ENCODE data around the gene ZNF341.

ZNF341 gene

GRCh38 chr20:33702861-33703260, 28.9 kb upstream of the ZNF341 start:
- no peak for DNase-seq (ENCODE audit: low spot score)

DNA sequence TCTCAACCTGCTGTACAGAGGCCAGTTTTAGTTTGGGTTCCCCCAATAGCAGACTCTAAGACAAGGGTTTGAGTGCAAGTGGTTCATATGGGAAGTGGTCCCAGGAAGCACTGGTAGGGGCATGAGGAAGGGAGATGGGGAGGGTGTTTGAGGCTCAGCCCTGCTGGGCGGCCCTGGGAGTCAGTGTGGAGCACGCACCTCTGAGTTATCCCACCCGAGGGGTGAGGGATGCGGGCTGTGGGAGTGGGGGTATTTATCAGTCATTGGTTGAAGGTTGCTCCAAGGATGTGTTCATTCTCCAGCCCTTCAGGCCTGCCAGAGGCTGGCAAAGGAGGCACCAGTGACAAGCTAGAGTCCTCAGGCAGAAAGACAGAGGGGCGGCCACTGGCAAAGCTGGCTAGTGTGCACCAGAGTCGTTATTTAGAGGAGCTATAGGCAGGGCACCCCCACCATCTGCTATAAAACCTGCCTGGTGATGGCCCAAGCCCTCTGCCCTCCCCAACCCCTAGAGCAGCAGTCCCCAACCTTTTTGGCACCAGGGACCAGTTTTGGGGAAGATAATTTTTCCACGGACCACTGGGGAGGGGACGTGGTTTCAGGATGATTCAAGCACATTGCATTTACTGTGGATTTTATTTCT, 28.2 kb upstream of the ZNF341 start:
- DNase-seq (ENCODE audit: low spot score): no peak

GRCh38 chr20:33704197-33704924, 27.4 kb upstream of the ZNF341 start:
- DNase-seq (ENCODE audit: low spot score): no peak

DNA sequence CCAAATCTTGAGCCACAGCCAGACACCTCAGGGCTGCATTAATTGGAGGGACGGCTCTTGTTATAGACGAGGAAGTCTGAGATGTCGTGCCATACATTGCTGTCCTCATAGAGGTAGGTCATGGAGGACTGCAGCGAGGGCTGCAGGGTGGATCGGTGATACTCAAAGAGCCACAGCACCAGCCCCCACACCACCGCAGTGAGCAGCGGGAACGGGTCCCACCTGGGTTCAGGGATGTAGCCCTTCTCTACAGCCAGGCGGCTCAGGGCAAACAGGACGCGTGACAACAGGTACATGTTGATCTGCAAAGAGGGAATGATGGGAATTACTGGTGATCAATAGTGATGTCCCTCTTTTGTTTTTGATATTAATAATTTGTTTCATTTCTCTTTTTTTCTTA, 24.1 kb upstream of the ZNF341 start:
- DNase-seq (ENCODE audit: low spot score): no peak

DNA sequence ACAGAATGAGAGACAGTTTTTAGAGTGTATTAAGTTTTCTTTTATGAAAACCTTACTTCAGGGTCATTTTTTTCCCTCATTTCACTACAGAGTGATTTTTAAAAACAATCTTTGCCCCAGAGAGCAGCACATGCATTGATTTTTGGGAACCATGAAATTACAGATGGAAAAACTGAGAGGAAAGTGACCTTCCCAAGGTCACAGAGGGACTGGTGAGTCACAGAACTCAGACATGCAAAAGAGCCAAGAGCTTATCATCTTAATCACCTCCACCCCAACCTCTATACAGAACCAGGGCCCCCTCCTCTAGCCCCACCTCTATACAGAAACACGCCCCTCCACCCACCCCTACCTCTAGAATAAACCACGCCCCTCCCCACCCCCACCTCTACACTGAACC, 22.4 kb upstream of the ZNF341 start:
- DNase-seq (ENCODE audit: low spot score): no peak

DNA sequence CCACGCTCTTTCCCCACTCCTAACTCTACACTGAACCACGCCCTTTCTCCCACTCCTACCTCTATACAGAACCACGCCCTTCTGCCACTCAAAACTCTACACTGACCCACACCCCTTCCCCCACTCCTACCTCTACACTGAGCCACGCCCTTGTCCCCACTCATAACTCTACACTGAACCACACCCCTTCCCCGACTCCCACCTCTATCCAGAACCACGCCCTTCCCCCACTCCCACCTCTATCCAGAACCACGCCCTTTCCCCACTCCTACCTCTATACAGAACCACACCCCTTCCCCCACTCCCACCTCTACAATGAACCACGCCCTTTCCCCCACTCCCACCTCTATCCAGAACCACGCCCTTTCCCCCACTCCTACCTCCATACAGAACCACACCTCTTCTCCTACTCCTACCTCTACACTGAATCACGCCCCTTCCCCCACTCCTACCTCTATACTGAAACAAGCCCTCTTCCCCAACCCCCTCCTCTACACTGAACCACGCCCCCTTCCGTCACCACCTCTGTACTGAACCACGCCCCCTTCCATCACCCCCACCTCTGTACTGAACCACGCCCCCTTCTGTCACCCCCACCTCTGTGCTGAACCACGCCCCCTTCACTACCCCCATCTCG, 21.8 kb upstream of the ZNF341 start:
- DNase-seq (ENCODE audit: low spot score): peak; percentile 65

- DNase-seq (ENCODE audit: low spot score): no peak
These were observed 20.9 kb upstream of the ZNF341 start for GRCh38 chr20:33710681-33711445.

DNA sequence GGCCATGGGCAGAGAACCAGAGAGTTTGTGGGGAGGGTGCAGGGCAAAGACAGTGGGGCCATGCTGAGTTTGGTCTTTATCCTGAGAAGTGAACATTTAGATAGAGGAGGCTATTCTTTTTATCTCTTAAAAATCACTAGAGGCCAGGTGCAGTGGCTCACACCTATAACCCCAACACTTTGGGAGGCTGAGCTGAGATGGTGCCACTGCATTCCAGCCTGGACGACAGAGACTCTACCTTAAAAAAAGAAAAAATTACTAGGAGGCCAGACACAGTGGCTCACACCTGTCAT, 20.4 kb upstream of the ZNF341 start:
- DNase-seq (ENCODE audit: low spot score): no peak

GRCh38 chr20:33713865-33714367, 17.9 kb upstream of the ZNF341 start:
- no peak for DNase-seq (ENCODE audit: low spot score)

DNA sequence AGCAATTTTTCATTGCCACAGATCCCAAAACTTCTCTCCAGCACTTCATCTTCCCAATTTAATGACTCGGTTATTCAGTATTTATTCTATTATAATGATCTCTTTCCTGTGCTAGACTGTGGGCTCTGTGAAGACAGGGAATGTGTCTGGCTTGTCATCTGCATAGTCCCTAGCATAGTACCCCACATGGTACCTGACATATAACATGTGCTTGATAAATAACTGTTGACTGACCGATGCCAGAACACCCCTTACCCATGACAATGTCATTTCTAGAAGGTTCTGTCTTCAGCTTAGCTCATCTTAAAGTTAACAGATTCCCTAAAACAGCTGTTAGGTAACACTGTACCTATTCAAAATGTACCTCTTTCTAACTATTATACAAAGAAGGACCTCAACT, 15.3 kb upstream of the ZNF341 start:
- no peak for DNase-seq (ENCODE audit: low spot score)

- DNase-seq (ENCODE audit: low spot score): no peak
These were observed 12.4 kb upstream of the ZNF341 start for GRCh38 chr20:33719277-33719988.

DNA sequence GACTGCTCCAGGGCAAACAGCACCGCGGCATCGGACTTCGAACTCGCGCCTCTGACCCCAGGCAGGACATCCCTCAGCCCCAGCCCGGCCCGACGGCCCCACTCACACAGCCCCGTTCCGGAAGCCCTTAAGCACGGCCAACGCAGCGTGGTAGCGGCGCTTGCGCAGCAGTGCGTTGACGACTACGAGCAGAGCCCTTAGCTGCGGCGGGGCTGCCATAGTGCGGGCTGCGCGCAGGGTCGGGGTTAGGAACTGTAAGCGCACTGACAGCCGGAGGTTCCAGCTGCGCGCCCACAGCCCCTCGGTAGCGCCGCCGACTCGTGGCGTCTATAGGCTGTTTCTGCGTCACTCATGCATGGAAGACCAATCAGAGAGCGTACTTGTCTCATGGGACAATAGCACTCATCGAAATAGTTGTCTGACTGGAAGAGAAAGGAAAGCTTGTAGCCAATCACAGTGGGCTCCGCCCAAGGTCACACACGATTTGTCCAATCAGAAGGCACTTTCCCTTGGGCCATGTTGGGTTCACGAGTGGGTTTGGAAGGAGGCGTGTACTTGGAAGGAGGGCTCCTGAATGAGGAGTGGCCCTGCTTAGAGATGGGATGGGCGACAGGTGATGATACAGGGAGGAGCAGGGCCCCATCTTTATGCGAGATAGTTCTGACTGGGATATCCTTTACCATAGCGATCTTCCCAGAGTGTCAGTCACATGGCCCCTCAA, 11.6 kb upstream of the ZNF341 start, which contains the start of gene PXMP4:
TSS of gene PXMP4 (minus strand) at position 322 of the 721 bp plus-strand sequence. CDS start at position 219, 103 bp downstream.
- DNase-seq (ENCODE audit: low spot score): peak; percentile 89

DNA sequence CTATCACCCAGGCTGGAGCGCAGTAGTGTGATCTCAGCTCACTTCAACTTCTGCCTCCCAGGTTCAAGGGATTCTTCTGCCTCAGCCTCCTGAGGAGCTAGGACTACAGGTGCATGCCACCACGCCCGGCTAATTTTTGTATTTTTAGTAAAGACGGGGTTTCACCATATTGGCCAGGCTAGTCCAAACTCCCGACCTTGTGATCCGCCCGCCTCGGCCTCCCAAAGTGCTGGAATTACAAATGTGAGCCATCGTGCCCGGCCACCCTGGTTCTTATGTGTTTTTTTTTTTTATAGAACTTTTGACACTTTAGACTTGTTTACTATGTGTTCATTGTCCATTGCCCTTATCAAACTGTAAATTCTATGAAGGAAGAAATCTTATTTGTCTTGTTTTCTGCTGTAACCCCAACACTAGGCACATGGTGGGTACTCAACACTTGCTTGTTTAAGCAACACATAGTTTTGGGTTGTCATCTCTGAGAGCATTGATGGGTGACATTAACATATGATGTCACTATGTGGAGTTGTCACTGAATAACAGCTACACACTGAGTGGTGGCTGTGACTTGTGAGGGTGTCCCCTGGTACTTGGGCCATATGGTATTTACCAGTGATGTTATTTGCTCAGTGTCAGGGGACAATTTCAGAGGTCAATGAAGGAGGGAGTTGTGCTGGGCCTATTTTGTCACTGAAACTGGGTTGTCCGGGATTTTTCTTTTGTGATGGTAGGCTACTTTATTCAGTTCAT, 10.2 kb upstream of the ZNF341 start:
- DNase-seq (ENCODE audit: low spot score): no peak

GRCh38 chr20:33724439-33725094, 7.2 kb upstream of the ZNF341 start:
- DNase-seq (ENCODE audit: low spot score): no peak

DNA sequence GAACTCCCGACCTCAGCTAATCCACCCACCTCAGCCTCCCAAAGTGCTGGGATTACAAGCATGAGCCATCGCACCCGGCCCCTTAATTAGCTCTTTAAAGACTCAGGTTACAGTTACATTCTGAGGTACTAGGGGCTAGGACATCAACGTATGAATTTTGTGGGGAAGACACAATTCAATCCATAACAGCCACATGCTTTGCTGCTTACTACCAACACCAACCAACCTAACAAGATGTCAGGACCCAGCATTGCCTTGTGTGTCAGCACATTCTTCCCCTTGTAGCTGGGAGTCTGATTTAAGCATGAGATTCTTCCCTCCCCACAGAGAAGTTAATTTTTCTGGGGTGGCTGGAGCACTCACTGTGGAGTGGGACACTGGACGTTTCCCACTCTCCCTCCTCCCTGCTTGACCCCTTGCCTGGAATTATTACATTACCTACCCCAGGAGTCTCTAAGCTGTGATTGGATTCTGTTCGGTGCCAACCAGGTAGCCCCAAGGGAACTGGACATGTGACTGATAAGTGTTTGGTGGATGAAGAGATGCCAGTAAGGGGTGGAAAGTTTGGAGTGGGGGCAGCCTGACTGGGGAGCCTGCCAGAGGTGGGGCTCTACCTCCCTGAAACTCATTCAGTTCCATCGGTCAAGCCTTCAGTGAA, 6.1 kb upstream of the ZNF341 start:
- no peak for DNase-seq (ENCODE audit: low spot score)

DNA sequence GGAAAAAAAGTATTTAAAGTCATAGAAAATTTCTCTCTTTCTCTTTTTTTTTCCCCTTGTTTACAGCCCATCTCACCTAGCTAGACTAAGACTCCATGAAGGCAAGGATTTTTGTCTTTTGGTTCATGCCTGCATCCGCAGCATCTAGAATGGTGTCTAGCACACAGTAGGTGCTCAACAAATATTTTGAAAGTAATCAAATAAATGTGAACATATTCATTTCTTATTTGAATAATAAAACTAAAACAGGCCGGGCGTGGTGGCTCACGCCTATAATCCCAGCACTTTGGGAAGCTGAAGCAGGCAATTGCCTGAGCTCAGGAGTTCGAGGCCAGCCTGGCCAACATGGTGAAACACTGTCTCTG, 4.7 kb upstream of the ZNF341 start:
- no peak for DNase-seq (ENCODE audit: low spot score)

GRCh38 chr20:33727806-33728205, 4.0 kb upstream of the ZNF341 start:
- DNase-seq (ENCODE audit: low spot score): no peak

DNA sequence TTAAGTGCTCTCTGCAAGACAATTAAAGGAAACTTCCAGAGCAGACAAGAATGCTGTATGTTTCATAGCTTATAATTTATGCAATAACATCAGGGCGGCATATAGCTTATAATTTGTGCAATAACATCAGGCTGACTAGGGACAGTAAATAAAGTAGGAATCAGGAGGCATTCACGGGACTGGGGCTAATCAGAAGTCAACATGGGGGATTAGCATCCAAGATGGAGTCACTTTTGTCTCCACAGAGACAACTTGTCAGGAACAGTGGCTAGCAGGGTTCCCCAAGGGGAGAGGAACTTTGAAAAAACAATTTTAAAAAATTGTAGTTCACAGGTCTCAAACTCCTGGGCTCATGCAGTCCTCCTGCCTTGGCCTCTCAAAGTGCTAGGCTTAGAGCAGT, 3.3 kb upstream of the ZNF341 start:
- DNase-seq (ENCODE audit: low spot score): no peak

- no peak for DNase-seq (ENCODE audit: low spot score)
These were observed 2.7 kb upstream of the ZNF341 start for GRCh38 chr20:33729101-33729500.

Data from hematopoietic multipotent progenitor cell treated with erythropoietin and hydrocortisone succinate and interleukin-3 and kit ligand, for 17 days (in vitro differentiated cells).